GM04503 (cell line): ENCODE results near the gene RHEB.

Source experiments
- DNase-seq: peaks from one replicate; pipeline ENCODE4 v3.0.0-alpha.2; 2012; ENCODE audit warnings: low read depth

Gene RHEB

GRCh38 chr7:151448261-151449252, 71.1 kb downstream of the RHEB start:
- no peak for DNase-seq

- DNase-seq = no peak
Measured at GRCh38 chr7:151447901-151448260, 71.8 kb downstream of the RHEB start.

DNA sequence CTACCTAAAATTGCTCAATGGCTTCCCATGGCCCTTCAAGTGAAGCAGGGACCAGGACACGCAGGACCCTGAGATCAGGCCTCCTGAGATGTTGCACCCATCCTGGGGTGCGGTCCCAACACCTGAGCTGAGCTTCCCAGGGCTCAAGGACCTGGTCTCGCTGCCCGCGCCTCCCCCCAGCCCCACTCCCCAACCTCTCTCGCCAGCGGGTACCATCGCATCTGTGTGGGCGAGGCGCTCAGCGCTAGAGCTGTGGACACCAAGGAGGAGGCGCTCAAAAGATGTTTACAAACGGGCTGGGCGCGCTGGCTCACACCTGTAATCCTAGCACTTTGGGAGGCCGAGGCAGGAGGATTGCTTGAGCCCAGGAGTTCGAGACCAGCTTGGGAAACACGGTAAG, 72.4 kb downstream of the RHEB start:
- no peak for DNase-seq

GRCh38 chr7:151446412-151446811, 73.3 kb downstream of the RHEB start:
- DNase-seq = no peak

DNA sequence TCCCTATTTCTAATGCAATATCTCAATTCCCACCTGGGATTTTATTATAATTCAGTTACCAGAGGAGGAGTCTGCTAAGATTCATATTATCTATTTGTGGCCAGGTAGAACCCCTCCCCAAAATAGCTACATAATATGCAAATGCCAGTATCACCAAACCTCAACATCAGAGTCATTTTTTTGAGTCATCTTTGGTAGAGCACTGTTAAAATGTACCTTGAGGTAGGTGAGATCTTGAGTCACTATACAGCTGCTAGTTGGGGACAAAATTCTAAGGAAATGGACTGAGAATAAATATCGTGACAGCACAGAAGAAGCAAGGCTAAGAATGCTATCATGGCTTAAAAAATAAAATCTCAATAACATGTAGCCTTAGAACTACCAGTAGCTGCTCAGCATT, 75.1 kb downstream of the RHEB start:
- DNase-seq = no peak

DNA sequence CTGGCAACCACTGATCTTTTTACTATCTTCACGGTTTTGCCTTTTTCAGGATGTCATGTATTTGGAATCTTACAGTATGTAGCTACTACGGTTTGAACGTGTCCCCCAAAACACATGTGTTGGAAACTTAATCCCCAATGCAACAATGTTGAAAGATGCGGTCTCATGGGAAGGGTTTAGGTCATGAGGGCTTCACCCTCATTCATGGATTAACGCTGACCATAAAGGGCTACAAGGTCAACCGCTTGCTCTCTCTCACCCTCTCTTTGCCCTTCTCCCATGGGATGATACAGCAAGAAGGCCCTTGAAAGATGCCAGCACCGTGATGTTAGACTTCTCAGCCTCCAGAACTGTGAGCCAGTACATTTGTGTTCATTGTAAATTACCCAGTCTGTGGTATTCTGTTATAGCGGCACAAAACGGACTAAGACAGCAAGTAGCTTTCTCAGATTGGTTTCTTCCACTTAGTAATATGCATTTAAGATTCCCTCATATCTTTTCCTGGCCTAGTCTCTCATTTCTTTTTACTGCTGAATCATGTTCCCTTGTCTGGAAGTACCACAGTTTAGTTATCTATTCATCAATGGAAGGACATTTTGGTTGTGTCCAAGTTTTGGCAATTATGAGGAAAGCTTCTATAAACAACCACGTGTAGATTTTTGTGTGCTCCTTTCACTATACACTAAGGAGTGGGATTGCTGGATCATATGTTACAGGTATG, 76.8 kb downstream of the RHEB start:
- no peak for DNase-seq

DNA sequence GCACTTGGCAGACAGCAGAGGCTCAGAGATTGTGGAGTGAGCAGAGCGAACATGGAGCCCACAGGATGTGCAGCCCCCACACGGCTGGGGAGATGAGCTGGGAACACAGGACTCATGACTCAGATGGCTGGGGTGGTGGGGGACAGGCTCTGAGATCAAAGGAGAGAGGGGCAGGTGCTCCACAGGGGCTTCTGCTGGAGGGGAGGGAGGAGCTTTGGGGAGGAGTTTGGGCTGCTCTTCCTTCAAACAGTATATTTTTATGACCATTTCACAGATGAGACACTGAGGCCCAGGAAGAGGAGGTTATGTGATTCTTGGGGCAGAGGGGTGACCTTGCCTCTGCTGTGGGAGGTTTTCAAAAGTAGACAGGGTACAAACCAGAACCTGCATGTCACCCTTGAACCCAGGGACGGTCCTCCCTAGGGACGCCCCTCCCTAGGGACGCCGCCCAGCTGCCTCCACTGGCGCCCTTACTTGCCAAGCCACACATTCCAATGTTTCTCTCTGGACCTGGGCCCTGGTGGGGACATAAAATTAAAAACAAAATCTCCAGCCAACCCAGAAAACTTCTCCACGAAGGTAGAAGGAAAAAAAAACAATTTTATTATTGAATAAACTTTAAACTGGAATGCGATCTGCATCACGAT, 78.8 kb downstream of the RHEB start:
- DNase-seq = no peak

DNA sequence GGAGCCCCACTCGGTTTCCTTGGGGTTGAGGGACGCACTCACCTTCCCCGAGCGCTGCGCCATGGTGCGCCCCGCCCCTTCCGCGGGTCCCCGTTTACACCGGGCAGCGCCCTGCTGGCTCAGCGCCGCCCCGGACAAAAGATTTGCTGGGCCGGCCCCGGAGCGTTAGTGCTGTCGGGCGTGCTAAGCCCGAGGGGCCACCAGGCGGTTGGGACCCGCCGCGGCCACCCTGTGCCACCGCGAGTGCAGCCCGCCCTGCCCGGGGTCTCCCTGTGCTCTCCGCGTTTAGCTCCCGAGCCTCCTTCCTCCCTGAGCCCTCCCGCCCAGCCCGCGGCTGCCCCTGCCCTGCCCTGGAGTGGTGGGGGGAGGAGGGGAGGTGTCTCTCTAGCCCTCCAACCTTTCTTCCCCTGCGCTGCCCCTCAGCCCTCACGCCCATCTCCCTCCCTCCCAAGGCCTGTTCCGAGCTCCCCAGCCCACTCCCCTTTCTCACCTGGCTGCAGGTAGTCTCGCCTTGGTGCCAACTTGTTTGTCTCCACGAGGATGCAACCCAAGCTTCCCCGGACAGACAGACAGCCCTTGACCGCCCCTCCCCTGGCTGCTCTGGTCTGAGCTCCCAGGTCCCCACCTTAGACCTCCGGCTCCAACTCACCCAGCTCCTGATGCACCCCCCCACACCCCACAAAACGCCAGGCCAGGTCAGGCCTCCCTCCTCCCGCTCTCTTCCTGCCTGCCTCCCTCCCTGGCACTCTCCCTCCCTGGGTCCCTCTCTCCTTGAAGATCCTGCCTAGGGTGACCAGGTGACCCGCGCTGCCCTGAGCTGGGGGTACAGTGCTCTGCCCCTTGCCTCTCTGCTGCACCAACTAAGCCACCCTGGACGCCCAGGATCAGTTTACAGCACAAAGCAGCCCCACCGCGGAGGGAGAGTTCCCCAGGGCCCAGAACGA, 79.6 kb downstream of the RHEB start, which contains the start of gene CRYGN:
Gene CRYGN, minus strand, starts transcription at position 287 of the 944 bp plus-strand sequence. Its CDS starts 224 bp downstream, at position 63.
- DNase-seq = no peak

DNA sequence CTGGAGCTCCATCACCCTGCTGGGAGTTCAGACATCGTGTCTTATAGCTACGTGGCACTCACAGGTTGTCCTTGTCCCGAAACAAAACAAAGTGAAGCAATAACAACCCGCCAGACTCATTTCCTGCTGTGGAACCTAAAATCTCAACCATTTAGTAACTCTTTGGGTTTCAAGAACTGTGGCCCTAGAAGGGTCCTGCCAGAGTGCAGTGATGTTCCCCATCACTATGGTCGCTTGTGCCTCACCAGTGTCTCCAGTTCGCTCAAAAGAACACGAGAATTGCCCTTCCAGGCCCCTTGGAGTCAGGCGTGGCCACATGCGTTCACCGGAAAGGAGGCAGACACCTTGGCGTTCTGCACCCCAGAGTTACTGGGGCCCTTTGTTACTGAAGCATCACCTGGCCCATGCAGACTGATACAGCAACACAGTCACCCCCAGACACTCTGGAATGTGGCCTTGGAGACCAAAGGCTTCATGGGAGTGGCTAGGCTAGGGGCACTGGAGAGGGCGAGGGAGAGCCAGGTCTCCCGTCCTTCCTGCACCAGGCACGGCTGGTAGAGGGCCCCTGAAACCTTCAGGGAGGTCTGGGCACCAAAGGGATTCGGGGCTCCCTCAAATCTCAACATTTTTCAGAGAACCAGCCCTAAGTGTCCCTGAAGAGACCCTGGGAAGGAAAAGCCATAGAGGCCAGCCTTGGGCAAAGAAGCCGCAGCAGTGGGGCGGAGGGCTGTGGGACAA, 80.7 kb downstream of the RHEB start:
- DNase-seq = no peak

DNA sequence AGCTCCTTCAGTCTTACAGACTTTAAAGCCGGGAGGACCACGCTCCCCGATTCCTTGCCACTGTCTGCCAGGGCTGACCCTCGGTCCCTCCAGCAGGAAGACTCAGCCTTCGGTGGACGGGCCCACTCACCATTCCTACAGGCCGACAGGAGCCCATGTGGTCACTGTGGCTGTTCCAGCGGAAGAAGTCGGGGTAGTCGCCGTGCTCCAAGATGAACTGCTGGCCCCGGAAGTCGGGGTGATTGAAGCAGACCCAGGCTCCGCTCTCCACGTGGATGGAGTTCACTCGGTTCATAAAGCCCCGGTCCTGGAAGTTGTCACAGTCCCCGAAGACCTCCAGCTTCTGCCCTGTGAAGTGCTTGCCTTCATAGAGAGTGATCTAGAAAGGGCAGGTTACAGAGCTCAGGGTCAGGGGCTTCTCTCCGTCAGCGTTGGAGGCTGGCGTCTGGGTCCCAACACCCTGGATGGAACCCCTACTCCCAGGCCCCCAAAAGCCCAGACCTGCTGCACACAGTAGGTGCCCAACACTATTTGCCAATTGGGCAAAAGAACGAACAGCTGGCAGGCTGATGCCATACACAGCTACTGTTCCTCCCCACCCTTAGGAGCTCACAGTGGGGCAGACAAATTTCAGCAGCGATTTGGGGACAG, 81.7 kb downstream of the RHEB start:
- no peak for DNase-seq

DNA sequence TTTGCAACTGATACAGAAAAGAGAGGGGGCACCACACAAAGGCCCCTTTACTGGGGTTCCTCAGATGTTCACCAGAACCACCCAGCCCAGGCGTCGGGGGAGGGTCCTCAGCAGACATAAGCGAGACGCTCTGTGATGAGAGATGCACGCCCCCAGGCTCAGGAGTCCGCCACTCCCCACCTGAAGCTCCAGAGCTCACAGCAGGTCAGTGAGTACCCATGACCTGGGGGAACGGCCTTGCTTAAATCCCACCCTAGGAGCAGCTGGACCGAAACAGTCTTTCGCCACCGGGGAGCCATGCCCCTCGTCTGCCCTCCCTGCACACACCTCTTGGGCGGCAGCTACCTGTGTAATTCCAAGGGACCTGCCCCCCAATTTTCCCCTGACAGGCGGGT, 82.5 kb downstream of the RHEB start:
- DNase-seq = no peak

- DNase-seq = no peak
Measured at GRCh38 chr7:151436446-151437158, 83.1 kb downstream of the RHEB start.

GRCh38 chr7:151435971-151436370, 83.7 kb downstream of the RHEB start:
- DNase-seq = no peak

GRCh38 chr7:151435103-151435916, 84.4 kb downstream of the RHEB start:
- no peak for DNase-seq

- DNase-seq = no peak
Measured at GRCh38 chr7:151434549-151434948, 85.1 kb downstream of the RHEB start.

DNA sequence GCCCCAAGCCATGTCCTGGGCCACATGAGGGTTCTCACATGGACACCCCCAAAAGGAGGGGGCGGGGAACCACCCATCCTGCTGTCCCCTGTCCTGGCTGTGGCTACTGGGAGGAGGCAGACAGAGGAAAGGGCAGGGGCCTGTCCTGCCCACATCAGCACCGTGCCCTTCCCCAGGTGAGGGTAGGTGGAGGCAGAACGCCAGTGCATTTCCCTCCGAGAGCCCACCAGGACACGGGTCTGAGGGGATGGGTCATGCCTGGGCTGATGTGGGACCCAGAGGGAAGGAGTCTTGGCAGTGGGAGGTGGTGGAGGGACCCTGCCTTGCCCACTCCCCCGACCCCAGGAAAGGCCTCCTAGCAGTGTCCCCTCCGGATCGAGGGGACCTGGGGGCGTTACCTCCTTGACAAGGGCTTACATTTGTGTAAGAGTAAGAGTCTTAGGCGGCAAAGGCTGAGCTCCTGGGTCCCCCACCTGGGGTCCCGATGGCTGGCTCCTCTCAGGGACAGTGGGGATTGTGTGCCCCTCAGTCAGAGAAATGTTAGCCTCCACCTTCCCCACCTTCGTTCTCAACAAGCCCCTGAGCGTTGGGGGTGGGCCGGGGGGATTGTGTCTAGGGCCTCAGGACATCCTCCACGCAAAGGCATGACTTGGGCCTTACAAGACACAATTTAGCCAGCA, 85.8 kb downstream of the RHEB start:
- DNase-seq = no peak

DNA sequence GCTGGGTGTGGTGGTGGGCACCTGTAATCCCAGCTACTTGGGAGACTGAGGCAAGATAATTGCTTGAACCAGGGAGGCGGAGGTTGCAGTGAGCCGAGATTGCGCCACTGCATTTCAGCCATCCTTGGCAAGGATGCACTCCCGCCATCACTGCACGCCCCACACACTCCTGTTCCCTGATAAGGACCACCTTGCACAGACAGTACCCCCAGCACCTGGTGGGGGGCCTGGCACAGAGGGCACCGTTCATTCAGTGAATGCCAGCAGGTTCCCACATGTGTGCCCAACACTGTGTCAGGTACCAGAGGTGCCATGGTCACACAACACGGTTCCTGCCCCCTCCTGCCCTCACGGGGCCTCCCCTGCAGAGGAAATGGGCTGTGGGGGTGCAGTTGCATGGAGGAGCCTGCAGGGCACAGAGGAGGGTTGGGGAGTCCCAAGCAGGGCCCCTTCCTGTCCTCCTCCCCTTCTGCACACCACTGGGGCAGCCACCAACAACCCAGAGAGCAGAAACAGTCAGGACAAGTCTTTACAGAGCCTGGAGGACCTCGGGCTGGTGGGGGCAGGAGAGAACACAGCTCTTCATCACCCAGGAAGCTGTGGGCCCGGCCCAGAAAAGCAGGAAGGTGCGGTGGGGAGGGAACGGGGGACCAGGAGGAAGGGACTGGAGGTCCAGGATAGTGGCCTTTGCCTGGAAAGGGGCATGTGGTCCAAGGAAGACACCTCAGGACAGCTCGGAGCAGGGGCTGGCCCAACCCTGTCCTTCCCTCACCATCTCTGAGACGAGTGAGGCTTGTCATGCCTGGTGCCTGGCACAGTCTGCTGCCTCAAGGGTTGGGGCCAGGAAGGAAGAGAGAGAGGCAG, 86.8 kb downstream of the RHEB start:
- DNase-seq = no peak
